Measurements from ENCODE around the gene RPL9. TPM values are rescaled to one million over a fixed set of nuclear protein-coding genes. Genes with fewer than 3 reads are reported as not detected.

Gene RPL9
- total and polyA plus RNA-seq, 10 donors = 1,133 to 6,391 (median 3,095) TPM

DNA sequence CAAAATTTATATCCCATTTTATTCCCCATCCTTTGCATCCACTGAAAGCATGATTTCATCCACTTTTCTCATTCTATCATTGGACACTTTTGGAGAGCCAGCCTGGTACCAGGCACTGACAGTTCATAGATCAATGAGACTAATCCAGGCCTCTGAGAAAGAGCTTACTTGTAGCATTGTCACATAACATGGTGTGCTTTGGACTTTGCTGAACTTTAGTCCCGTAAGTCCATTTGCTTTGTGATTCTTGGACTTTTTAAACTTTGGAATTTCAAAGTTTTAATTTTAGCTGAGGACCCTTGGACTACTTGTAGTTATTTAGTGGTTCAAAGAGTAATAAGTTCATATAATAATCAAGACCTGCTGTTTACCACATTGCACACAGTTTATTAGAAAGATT is 11.7 kb upstream of the RPL9 start:
- 89 to 100% (median 96%) methylated on average over 1 of the region's 1 CpG for WGBS, 5 donors
- Histone ChIP-seq H3K4me3 (no peak overlapping the region), H3K27me3 (replicated peaks in 1 of 7) (no peaks in the 10 kb centered on the region), H3K4me1 (peaks cover 0 to 13% (median 8%) of the 10 kb centered on the region in 6 donors), H3K36me3 (peaks cover 0 to 74% (median 25%) of the 10 kb centered on the region in 6 donors), H3K27ac (peak overlapping the region in 3 of 8 donors; percentile 62 to 64 (median 63)), H3K9me3 (no peaks in the 10 kb centered on the region)
- TF ChIP-seq POLR2A (IDR thresholded peaks at IDR 0.05) = no peak
- TF ChIP-seq, protein P1, sequence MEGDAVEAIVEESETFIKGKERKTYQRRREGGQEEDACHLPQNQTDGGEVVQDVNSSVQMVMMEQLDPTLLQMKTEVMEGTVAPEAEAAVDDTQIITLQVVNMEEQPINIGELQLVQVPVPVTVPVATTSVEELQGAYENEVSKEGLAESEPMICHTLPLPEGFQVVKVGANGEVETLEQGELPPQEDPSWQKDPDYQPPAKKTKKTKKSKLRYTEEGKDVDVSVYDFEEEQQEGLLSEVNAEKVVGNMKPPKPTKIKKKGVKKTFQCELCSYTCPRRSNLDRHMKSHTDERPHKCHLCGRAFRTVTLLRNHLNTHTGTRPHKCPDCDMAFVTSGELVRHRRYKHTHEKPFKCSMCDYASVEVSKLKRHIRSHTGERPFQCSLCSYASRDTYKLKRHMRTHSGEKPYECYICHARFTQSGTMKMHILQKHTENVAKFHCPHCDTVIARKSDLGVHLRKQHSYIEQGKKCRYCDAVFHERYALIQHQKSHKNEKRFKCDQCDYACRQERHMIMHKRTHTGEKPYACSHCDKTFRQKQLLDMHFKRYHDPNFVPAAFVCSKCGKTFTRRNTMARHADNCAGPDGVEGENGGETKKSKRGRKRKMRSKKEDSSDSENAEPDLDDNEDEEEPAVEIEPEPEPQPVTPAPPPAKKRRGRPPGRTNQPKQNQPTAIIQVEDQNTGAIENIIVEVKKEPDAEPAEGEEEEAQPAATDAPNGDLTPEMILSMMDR (IDR thresholded peaks at IDR 0.05 in 8 of 11, conservative IDR thresholded peaks at IDR 0.05 in 3 of 11) = no peak
- TF ChIP-seq POLR2AphosphoS5 (IDR thresholded peaks at IDR 0.05) = no peak
- no peak for DNase-seq
- intact Hi-C loops (cut with DNase I; ENCODE audit: low total_unique reads) = no loop called here

DNA sequence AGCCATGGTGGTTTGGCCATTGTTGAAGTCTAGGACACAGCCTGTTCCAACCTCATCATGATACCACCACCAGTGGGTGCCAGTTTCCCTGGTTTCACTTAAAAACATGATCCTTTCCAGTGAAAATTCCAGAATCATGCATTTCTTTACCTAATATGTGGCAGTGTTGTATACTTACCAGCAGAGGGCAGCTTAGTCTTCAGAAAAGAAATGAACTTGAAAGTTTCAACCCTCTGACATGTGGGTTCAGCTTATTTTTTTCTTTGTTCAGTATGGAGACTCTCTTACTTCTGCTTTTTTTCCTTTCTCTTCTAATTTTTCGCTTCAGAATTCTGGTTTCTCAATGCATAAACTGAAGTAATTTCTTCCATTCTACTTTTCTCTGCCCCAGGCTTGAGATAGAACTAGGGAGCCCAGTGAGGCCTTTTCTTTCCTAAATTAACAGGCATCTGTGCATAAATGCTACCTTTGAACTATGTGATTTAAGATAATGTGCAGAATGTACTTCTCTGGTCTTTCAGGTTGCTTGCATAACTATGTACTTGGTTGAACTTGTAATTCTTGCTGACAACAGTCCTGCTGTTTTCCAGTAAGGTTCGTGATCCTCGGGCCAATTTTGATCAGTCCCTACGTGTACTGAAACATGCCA is 10.8 kb upstream of the RPL9 start:
- Histone ChIP-seq H3K9me3 (no peaks in the 10 kb centered on the region), H3K4me1 (peaks cover 0 to 13% (median 8%) of the 10 kb centered on the region in 6 donors), H3K27ac (peak overlapping the region in 7 of 8 donors; percentile 3 to 64 (median 51)), H3K4me3 (no peak overlapping the region), H3K36me3 (peaks cover 0 to 75% (median 29%) of the 10 kb centered on the region in 6 donors), H3K27me3 (replicated peaks in 1 of 7) (no peaks in the 10 kb centered on the region)
- WGBS, 5 donors = 54 to 68% (median 63%) methylated on average over 4 of the region's 4 CpGs
- intact Hi-C loops (cut with DNase I; ENCODE audit: low total_unique reads) = loop anchor here (5.0 kb wide), 1 partner anchor 508 kb away; the partner anchor contains the start of gene PDS5A
- TF ChIP-seq, protein P1 (IDR thresholded peaks at IDR 0.05 in 8 of 11, conservative IDR thresholded peaks at IDR 0.05 in 3 of 11) = peak; percentile 61 to 87 (median 82)
- no peak for TF ChIP-seq POLR2A (IDR thresholded peaks at IDR 0.05)
- DNase-seq = no peak

DNA sequence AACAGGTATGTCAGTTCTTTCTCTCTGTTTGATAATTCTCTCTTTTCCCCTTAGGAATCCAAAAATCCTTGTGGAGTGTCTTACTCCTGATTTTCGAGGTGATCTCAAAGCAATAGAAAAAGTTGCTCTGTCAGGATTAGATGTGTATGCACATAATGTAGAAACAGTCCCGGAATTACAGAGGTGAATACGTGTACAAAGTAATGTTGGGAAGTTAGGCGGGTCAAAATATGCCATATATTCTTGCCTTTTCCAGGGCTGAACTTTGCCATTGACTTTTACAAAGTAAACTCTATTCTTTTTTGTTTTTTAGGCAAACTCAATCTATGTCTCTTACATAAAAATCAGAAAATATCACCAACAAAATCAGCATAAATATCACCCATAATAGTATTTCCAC is 8.7 kb upstream of the RPL9 start:
- no peak overlapping the region for H3K27ac ChIP-seq
- no peak for DNase-seq
- H3K4me3 ChIP-seq = no peak overlapping the region
- no peaks in the 10 kb centered on the region for H3K9me3 ChIP-seq
- intact Hi-C loops (cut with DNase I; ENCODE audit: low total_unique reads) = loop anchor here (5.0 kb wide), 1 partner anchor 510 kb away; the partner anchor contains the start of gene PDS5A
- peaks cover 0 to 77% (median 38%) of the 10 kb centered on the region in 6 donors for H3K36me3 ChIP-seq
- no peaks in the 10 kb centered on the region for H3K27me3 ChIP-seq (replicated peaks in 1 of 7)
- peaks cover 0 to 13% (median 8%) of the 10 kb centered on the region in 6 donors for H3K4me1 ChIP-seq
- 91 to 98% (median 95%) methylated on average over 4 of the region's 4 CpGs for WGBS, 5 donors
- TF ChIP-seq, protein P1 (IDR thresholded peaks at IDR 0.05 in 8 of 11, conservative IDR thresholded peaks at IDR 0.05 in 3 of 11) = no peak
- TF ChIP-seq POLR2AphosphoS5 (IDR thresholded peaks at IDR 0.05) = no peak
- TF ChIP-seq POLR2A (IDR thresholded peaks at IDR 0.05) = no peak

DNA sequence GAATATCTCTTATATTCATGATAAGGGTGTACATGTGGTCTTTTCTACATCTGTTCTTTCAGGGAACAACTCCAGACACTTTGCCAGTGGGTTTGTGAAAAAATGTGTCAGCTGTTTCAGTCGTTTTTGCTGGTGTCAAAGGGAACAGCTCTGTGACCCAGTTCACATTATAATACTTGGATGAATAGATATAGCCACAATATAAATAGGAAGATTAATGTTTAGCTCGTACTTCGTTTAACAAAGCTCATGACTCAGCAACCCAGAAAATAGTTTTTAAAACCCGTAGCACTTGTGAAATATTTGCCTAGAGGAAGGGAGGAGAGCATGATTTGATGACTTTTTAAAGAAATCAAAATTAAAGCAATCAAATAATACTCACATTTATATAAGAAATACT is 8.0 kb upstream of the RPL9 start:
- Histone ChIP-seq H3K36me3 (peaks cover 0 to 77% (median 34%) of the 10 kb centered on the region in 6 donors), H3K9me3 (no peaks in the 10 kb centered on the region)
- 67 to 87% (median 73%) methylated on average over 4 of the region's 4 CpGs for WGBS, 5 donors

More for the DNA sequence above, 8.0 kb upstream of the RPL9 start:
- TF ChIP-seq, protein P1 (IDR thresholded peaks at IDR 0.05 in 8 of 11, conservative IDR thresholded peaks at IDR 0.05 in 3 of 11) = no peak
- TF ChIP-seq POLR2AphosphoS5 (IDR thresholded peaks at IDR 0.05) (no peak), POLR2A (IDR thresholded peaks at IDR 0.05) (no peak)
- Histone ChIP-seq H3K27ac (no peak overlapping the region), H3K27me3 (replicated peaks in 1 of 7) (no peaks in the 10 kb centered on the region), H3K4me1 (peaks cover 0 to 13% (median 8%) of the 10 kb centered on the region in 6 donors), H3K4me3 (no peak overlapping the region)
- intact Hi-C loops (cut with DNase I; ENCODE audit: low total_unique reads) = loop anchor here (5.0 kb wide), 1 partner anchor 511 kb away; the partner anchor contains the start of gene PDS5A
- DNase-seq = no peak
